Thoracic aorta (tissue), 2 donors: ENCODE measurements around the gene ARHGEF19. TPM values are rescaled to one million over a fixed set of nuclear protein-coding genes. Genes with fewer than 3 reads are reported as not detected.

Source experiments
- ATAC-seq: fragments of 150-250 bp; one replicate; pipeline ENCODE4 v1.8.0; 2017; ENCODE audit warnings: low read depth; ENCODE audit not compliant: insufficient number of reproducible peaks, low FRiP score
- DNase-seq: peaks from one replicate; pipeline ENCODE4 v3.0.0-alpha.2; 2020; ENCODE audit warnings: low spot score
- H3K27ac ChIP-seq, 2 donors: fragments of 200-600 bp; sonication (generic); 1 replicate in 1 of 2; 2 replicates in 1 of 2; pipeline ENCODE4 v1.5.1; 2016; ENCODE audit warnings: mild to moderate bottlenecking in 2 of 2, moderate library complexity in 2 of 2
- H3K27me3 ChIP-seq: fragments of 200-600 bp; sonication (generic); replicated peaks from 2 replicates; pipeline ENCODE4 v1.6.0; 2016; ENCODE audit warnings: mild to moderate bottlenecking; ENCODE audit not compliant: insufficient read depth
- H3K36me3 ChIP-seq: fragments of 200-600 bp; sonication (generic); one replicate; pipeline ENCODE4 v1.5.1; 2016
- H3K4me1 ChIP-seq, 2 donors: fragments of 200-600 bp; sonication (generic); 1 replicate in 1 of 2; 2 replicates in 1 of 2; pipeline versions ENCODE4 v1.5.1 to v1.6.0; 2016; ENCODE audit warnings: low read depth in 2 of 2, mild to moderate bottlenecking in 1 of 2; ENCODE audit not compliant: control insufficient read depth in 1 of 2
- H3K4me3 ChIP-seq: fragments of 200-600 bp; sonication (generic); 2 replicates; pipeline ENCODE4 v1.5.1; 2016; ENCODE audit warnings: mild to moderate bottlenecking
- H3K9me3 ChIP-seq: fragments of 200-600 bp; sonication (generic); 2 replicates; pipeline ENCODE4 v1.5.1; 2016
- CTCF ChIP-seq: fragments of 200-600 bp; sonication (generic); IDR thresholded peaks from one replicate; pipeline ENCODE4 v1.5.1; 2019; ENCODE audit warnings: antibody characterized with exemption
- total RNA-seq, 2 donors: library from RNA; depleted of rRNA; stranded (reverse); fragments of >200 nt; gene quantifications; one replicate each; pipeline versions ENCODE4 v1.1.0 to v1.2.3, GENCODE V29; 2016

Gene ARHGEF19
- total RNA-seq, 2 donors from 2014 or later = 8.1 to 8.5 TPM

- peak; percentile 86 for TF ChIP-seq CTCF
- ATAC-seq (no peak), DNase-seq (peak; percentile 39)
- peaks cover 32 to 51% of the 10 kb centered on the region in 2 donors for H3K4me1 ChIP-seq
- H3K9me3 ChIP-seq = no peaks in the 10 kb centered on the region
- H3K4me3 ChIP-seq = no peak overlapping the region
- no peaks in the 10 kb centered on the region for H3K36me3 ChIP-seq
- peak overlapping the region; percentile 48 to 67 for H3K27ac ChIP-seq
- no peaks in the 10 kb centered on the region for H3K27me3 ChIP-seq
These were observed 31.6 kb upstream of the ARHGEF19 start for GRCh38 chr1:16243936-16244649.

- no peak for ATAC-seq
- H3K27ac ChIP-seq = no peak overlapping the region
These were observed 30.8 kb upstream of the ARHGEF19 start for GRCh38 chr1:16243215-16243610.

GRCh38 chr1:16242556-16243214 lies 30.2 kb upstream of the ARHGEF19 start:
- ATAC-seq = no peak
- Histone ChIP-seq H3K27me3 (no peaks in the 10 kb centered on the region), H3K36me3 (no peaks in the 10 kb centered on the region), H3K4me1 (peaks cover 19 to 41% of the 10 kb centered on the region in 2 donors), H3K4me3 (no peak overlapping the region), H3K27ac (no peak overlapping the region), H3K9me3 (no peaks in the 10 kb centered on the region)
- DNase-seq = no peak
- no peak for TF ChIP-seq CTCF

More at GRCh38 chr1:16243215-16243610, 30.8 kb upstream of the ARHGEF19 start:
- H3K4me1 ChIP-seq = peaks cover 23 to 42% of the 10 kb centered on the region in 2 donors
- DNase-seq = no peak
- no peaks in the 10 kb centered on the region for H3K9me3 ChIP-seq
- H3K36me3 ChIP-seq = no peaks in the 10 kb centered on the region
- no peak for TF ChIP-seq CTCF
- no peak overlapping the region for H3K4me3 ChIP-seq
- no peaks in the 10 kb centered on the region for H3K27me3 ChIP-seq

GRCh38 chr1:16241221-16241708 lies 28.8 kb upstream of the ARHGEF19 start:
- no peak for ATAC-seq
- no peaks in the 10 kb centered on the region for H3K9me3 ChIP-seq
- DNase-seq = no peak

More at GRCh38 chr1:16241221-16241708, 28.8 kb upstream of the ARHGEF19 start:
- TF ChIP-seq CTCF = no peak
- peaks cover 18 to 33% of the 10 kb centered on the region in 2 donors for H3K4me1 ChIP-seq
- no peak overlapping the region for H3K4me3 ChIP-seq
- no peak overlapping the region for H3K27ac ChIP-seq
- H3K27me3 ChIP-seq = no peaks in the 10 kb centered on the region
- no peaks in the 10 kb centered on the region for H3K36me3 ChIP-seq
